ENCODE results near the gene NRGN. TPM values are rescaled to one million over a fixed set of nuclear protein-coding genes. Genes with fewer than 3 reads are reported as not detected.

NRGN gene
- total and polyA plus RNA-seq, 10 of the 15 experiments (the other 5 are each of a cell fraction or from before 2014, with no cell fraction given), result 0.36 to 3.2 (median 1.1) TPM; not detected in 2

DNA sequence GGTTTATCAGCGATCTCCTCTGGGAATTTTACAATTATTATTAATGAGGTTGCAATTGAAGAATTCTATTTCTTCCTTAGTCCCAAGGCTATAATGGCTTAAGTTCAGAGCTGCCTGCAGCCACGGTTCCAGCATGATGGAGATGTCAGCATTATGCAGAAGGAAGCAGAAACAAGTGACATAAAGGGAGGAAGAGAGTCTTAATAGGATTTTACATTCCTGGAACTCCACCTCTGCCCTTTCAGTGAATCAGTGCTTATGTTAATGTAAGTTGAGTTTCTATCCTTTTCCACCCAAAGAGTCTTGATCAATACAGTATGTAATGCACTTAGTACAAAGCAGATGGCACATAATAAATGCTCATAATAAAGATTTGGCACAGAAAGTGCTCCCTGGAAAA lies 11.6 kb upstream of the NRGN start (continued):
- TF ChIP-seq, protein P1, sequence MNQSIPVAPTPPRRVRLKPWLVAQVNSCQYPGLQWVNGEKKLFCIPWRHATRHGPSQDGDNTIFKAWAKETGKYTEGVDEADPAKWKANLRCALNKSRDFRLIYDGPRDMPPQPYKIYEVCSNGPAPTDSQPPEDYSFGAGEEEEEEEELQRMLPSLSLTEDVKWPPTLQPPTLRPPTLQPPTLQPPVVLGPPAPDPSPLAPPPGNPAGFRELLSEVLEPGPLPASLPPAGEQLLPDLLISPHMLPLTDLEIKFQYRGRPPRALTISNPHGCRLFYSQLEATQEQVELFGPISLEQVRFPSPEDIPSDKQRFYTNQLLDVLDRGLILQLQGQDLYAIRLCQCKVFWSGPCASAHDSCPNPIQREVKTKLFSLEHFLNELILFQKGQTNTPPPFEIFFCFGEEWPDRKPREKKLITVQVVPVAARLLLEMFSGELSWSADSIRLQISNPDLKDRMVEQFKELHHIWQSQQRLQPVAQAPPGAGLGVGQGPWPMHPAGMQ (IDR thresholded peaks at IDR 0.05; ENCODE audit: borderline replicate concordance), result no peak

DNA sequence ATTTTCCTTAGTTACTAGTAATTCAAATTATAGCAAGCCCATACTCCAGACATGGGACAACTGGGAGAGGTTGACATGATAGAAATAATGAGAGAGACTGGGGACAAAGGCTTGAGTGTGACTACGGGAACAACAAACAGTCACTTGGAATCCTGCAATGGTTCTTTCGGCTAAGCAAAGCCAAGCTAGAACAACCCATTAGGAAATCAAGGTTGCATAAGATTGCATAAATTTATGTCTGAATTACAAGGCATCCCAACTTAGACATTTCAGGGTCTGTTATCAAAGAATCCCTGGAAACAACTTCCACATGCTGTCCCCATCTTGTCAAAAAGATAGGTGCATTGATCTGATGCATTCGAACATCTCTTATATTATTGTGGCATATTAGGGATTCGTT lies 10.2 kb upstream of the NRGN start:
- Histone ChIP-seq H3K79me2 (ENCODE audit: control insufficient read depth, insufficient read depth, low read length) (no peaks in the 10 kb centered on the region), H3K27ac (ENCODE audit: control insufficient read depth, insufficient read depth) (no peak overlapping the region), H2AFZ (ENCODE audit: control insufficient read depth, low read depth, low read length) (no peak overlapping the region), H3K4me3 (no peak overlapping the region), H3K9me3 (replicated peaks; ENCODE audit: control insufficient read depth, insufficient read depth, low read length) (no peaks in the 10 kb centered on the region), H3K27me3 (replicated peaks in 1 of 2; ENCODE audit: control insufficient read depth in 2 of 2, insufficient read depth in 2 of 2, low read length in 1 of 2) (no peaks in the 10 kb centered on the region; a peak in 1 of 4 replicates), H4K20me1 (ENCODE audit: control insufficient read depth, insufficient read depth) (no peaks in the 10 kb centered on the region), H3K4me2 (ENCODE audit: control insufficient read depth, insufficient read depth) (no peak overlapping the region), H3K36me3 (ENCODE audit: control insufficient read depth in 2 of 2, insufficient read depth in 2 of 2, low read length in 1 of 2) (no peaks in the 10 kb centered on the region), H3K9ac (ENCODE audit: control insufficient read depth, insufficient read depth, low read length) (no peak overlapping the region), H3K4me1 (ENCODE audit: control insufficient read depth, insufficient read depth, low read length) (peaks cover 7% of the 10 kb centered on the region)
- WGBS (ENCODE audit: insufficient coverage, insufficient replicate concordance, low lambda C conversion rate, missing lambda C conversion rate), result 41% methylated on average over 4 of the region's 4 CpGs
- DNase-seq (ENCODE audit: low read depth, low spot score) (no peak), FAIRE-seq (no peak), ATAC-seq (no peak)
- SMC1A ChIA-PET (ENCODE audit: uncharacterized antibody, unreplicated experiment), result no interaction called here
- BruUV-seq (replicated peaks), result no TSS peak
- no peak for TF ChIP-seq ETV6 (conservative IDR thresholded peaks at IDR 0.05 in 1 of 2, IDR thresholded peaks at IDR 0.05 in 1 of 2; ENCODE audit: borderline replicate concordance in 1 of 2, low read depth in 1 of 2)
- no peak for TF ChIP-seq KLF5 (IDR thresholded peaks at IDR 0.05; ENCODE audit: partially characterized antibody)
- no peak for TF ChIP-seq HDGF (IDR thresholded peaks at IDR 0.05)
- no peak for TF ChIP-seq TCF7 (IDR thresholded peaks at IDR 0.05; ENCODE audit: borderline replicate concordance)
- no peak for TF ChIP-seq NR2C1 (IDR thresholded peaks at IDR 0.05)
- TF ChIP-seq RAD21 (IDR thresholded peaks at IDR 0.05; ENCODE audit: insufficient read depth, low read depth, low read length), result no peak
- TF ChIP-seq JUNB (IDR thresholded peaks at IDR 0.05), result no peak
- TF ChIP-seq CHD4 (IDR thresholded peaks at IDR 0.05), result no peak
- TF ChIP-seq MXI1 (IDR thresholded peaks at IDR 0.05; ENCODE audit: low read depth, low read length), result no peak
- TF ChIP-seq RB1 (IDR thresholded peaks at IDR 0.05; ENCODE audit: borderline replicate concordance), result no peak
- TF ChIP-seq PML (IDR thresholded peaks at IDR 0.05; ENCODE audit: low read length), result no peak
- TF ChIP-seq IRF4 (IDR thresholded peaks at IDR 0.05; ENCODE audit: low read depth, low read length), result no peak
- no peak for TF ChIP-seq ZZZ3 (IDR thresholded peaks at IDR 0.05; ENCODE audit: control insufficient read depth, insufficient read length, low read depth)
- no peak for TF ChIP-seq CBFB (IDR thresholded peaks at IDR 0.05; ENCODE audit: low read depth)
- no peak for TF ChIP-seq JUND (IDR thresholded peaks at IDR 0.05; ENCODE audit: low read depth, low read length)
- in situ Hi-C loops (cut with MboI), result no loop called here
- CTCF ChIA-PET, result interaction anchor here (0.6 to 3.3 kb wide), 2 partner anchors 16 to 64 kb away, joined by 4 to 13 read pairs; no protein-coding TSS in a partner anchor
- RAD21 ChIA-PET (ENCODE audit: unreplicated experiment), result no interaction called here
- POLR2A ChIA-PET, result no interaction called here
- intact Hi-C loops (cut with micrococcal nuclease; ENCODE audit: unreplicated experiment), result no loop called here

All from GM12878 (cell line).